ENCODE measurements around the gene TBC1D17.

Gene TBC1D17

GRCh38 chr19:49862391-49863253 is 14.9 kb upstream of the TBC1D17 start:
- peak; percentile 48 for DNase-seq

GRCh38 chr19:49863254-49863934 is 14.1 kb upstream of the TBC1D17 start:
- DNase-seq, result peak; percentile 23

- peak; percentile 36 for DNase-seq
Observed at GRCh38 chr19:49863935-49864320, 13.6 kb upstream of the TBC1D17 start.

- DNase-seq, result no peak
Observed at GRCh38 chr19:49864890-49865289, 12.6 kb upstream of the TBC1D17 start.

- peak; percentile 95 for DNase-seq
Observed at GRCh38 chr19:49866933-49867782, 10.3 kb upstream of the TBC1D17 start, which contains the start of gene PNKP. Gene PNKP (minus strand): TSS chr19:49867576. CDS start chr19:49867204, 372 bp downstream.

GRCh38 chr19:49869009-49869483 is 8.5 kb upstream of the TBC1D17 start:
- no peak for DNase-seq

- peak; percentile 99 for DNase-seq
Observed at GRCh38 chr19:49869484-49870308, 7.8 kb upstream of the TBC1D17 start.

GRCh38 chr19:49870309-49870901 is 7.1 kb upstream of the TBC1D17 start:
- DNase-seq, result peak; percentile 47

- no peak for DNase-seq
Observed at GRCh38 chr19:49871349-49871985, 6.0 kb upstream of the TBC1D17 start.

- no peak for DNase-seq
Observed at GRCh38 chr19:49872245-49873128, 5.0 kb upstream of the TBC1D17 start.

GRCh38 chr19:49873129-49873521 is 4.4 kb upstream of the TBC1D17 start:
- no peak for DNase-seq

GRCh38 chr19:49873834-49874233 is 3.7 kb upstream of the TBC1D17 start:
- DNase-seq, result no peak

GRCh38 chr19:49874503-49875157 is 2.9 kb upstream of the TBC1D17 start:
- no peak for DNase-seq

- DNase-seq, result no peak
Observed at GRCh38 chr19:49875177-49875576, 2.3 kb upstream of the TBC1D17 start.

GRCh38 chr19:49875857-49876421 is 1.6 kb upstream of the TBC1D17 start:
- peak; percentile 85 for DNase-seq

- peak; percentile 99 for DNase-seq
Observed at GRCh38 chr19:49876422-49877019, 981 bp upstream of the TBC1D17 start.

GRCh38 chr19:49877879-49878743 is 609 bp downstream of the TBC1D17 start:
- peak; percentile 98 for DNase-seq

- DNase-seq, result peak; percentile 40
Observed at GRCh38 chr19:49878744-49879070, 1.2 kb downstream of the TBC1D17 start.

Measured in left hindlimb (tissue), 1 donor.